Measurements from ENCODE around the gene PAX3.

The PAX3 gene

DNA sequence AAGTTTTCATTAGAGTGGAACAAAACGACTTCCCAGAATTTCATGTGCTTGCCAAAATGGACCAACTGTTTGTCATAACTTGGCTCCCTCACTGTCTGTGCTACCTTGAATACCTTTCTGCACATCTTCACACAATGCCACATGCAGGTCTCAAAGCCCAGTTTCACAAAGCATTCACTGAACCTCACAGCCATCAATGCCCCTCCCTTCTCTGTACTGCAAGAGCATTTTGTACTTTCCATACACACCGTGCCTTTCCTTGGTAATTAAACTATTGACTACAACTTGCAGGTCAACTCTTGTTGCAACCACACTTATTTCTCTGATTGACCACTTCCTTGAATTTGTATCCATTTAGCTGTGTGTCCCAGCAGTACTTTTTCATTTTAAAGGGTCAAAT, 50.5 kb downstream of the PAX3 start:
- H3K9ac ChIP-seq (ENCODE audit: low read depth, low read length), result no peak overlapping the region
- H3K9me3 ChIP-seq (ENCODE audit: control insufficient read depth, insufficient read depth, low read length), result no peaks in the 10 kb centered on the region
- H3K36me3 ChIP-seq (ENCODE audit: insufficient read depth, low read length), result no peaks in the 10 kb centered on the region
- no peaks in the 10 kb centered on the region for H3K4me1 ChIP-seq (ENCODE audit: insufficient read depth, low read length)

DNA sequence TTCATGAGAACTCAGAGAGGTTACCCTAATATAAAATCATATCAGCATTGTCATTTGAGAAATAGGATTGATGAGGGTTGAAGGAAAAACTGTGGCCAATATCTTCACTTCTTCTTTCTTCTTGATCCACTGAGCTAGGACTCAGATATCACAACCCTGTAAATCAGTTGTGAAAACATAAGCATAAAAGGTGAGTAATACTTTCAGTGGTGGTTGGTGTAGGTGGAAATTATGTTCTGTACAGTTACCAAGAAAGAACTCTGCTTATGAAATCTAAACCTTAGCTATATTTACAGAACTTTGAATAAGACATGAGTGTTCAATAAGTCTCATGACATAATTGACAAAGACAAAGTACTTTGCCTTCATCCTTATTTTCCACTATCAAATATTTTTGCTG, 56.3 kb downstream of the PAX3 start:
- no peak overlapping the region for H3K9ac ChIP-seq (ENCODE audit: low read depth, low read length)
- H3K4me1 ChIP-seq (ENCODE audit: insufficient read depth, low read length), result peaks cover 28% of the 10 kb centered on the region
- H3K9me3 ChIP-seq (ENCODE audit: control insufficient read depth, insufficient read depth, low read length), result no peaks in the 10 kb centered on the region
- H3K36me3 ChIP-seq (ENCODE audit: insufficient read depth, low read length), result no peaks in the 10 kb centered on the region

DNA sequence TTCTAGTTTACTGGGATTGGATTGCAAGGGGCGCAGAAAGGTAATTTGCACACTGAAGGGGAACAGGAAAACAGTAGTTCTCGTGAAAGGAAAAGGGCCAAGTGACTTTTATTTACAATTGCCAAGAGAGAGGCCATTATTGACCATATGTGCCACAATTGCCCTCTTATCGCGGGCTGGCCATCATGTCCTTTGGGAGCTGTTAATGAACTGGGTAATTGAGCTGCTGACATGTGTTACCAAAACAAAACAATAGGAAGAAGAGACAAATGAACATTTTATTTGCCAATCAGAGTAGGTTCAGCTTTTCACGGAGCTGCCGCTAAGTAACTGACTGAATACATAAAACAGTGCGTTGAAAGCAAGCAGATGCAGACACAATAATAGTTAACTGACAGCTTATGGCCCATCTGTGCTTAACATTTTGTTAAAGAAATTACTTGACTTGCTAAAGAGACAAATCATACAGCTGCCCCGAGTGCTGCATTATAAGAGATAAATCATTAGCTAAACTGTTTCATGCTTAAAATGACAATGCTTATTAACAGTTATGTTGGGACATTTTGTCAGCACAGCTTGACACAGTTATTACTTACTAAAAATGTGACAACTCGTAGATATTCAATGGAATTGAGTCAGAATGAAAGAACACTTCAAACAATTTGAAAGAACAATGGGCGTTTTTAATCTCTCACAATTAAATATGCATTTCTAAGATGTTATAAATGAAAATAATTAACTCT, 57.5 kb downstream of the PAX3 start:
- H3K9me3 ChIP-seq (ENCODE audit: control insufficient read depth, insufficient read depth, low read length), result no peaks in the 10 kb centered on the region
- no peaks in the 10 kb centered on the region for H3K36me3 ChIP-seq (ENCODE audit: insufficient read depth, low read length)
- H3K9ac ChIP-seq (ENCODE audit: low read depth, low read length), result no peak overlapping the region
- H3K4me1 ChIP-seq (ENCODE audit: insufficient read depth, low read length), result peaks cover 28% of the 10 kb centered on the region

DNA sequence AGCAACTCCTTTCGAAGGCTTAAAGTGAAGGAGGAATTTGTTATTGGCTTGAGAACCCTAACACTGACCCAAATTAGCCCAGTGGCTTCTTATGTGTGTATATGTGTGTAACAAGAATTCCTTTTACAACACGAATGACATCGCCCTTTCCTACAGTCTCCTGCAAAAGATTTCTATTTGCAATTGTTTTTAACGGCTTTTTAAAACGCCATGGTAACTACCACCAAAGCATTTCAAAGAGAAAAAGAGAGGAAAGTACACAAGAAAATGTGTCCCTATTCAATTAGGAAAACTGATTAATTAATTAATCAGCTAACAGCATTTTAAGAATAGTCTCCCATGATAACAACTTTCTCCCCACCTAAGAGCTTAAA, 58.1 kb downstream of the PAX3 start:
- Histone ChIP-seq H3K36me3 (ENCODE audit: insufficient read depth, low read length) (no peaks in the 10 kb centered on the region), H3K4me1 (ENCODE audit: insufficient read depth, low read length) (peaks cover 28% of the 10 kb centered on the region), H3K9ac (ENCODE audit: low read depth, low read length) (no peak overlapping the region), H3K9me3 (ENCODE audit: control insufficient read depth, insufficient read depth, low read length) (no peaks in the 10 kb centered on the region)

DNA sequence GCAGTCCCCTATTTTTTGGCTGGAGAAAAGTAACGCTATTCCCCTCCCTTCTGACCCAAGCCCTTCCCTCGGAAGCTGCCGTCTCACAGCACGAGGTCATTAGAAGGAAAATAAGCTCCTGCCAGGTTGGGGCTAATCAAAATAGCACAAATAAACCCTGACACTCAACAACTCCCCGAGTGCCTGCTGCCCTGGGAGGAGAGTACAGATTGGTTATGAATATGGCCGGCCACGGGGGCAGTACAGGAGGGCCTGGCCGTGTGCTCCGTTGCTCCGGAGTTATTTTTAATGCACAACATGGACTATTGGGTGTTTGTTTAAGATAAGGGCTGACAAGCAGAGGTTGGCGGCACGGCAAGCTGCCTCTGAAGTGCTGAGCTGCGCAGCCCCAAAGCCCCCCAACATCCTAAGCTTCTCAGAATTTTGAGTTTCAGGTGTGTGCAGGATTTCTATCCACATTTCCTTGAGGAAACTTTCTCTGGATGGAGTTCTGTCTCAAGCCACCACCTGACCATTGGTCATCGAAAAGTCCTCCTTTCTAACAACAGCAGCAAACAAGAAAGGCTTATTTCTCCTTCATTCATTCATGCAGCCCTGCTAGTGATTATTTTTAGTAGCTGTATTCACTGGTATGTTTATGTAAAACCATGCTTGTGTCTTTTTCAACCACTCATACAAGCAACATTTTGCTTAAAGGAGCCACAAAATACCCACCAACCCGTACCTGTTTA, 58.7 kb downstream of the PAX3 start:
- H3K36me3 ChIP-seq (ENCODE audit: insufficient read depth, low read length), result no peaks in the 10 kb centered on the region
- peaks cover 28% of the 10 kb centered on the region for H3K4me1 ChIP-seq (ENCODE audit: insufficient read depth, low read length)
- H3K9me3 ChIP-seq (ENCODE audit: control insufficient read depth, insufficient read depth, low read length), result no peaks in the 10 kb centered on the region
- peak overlapping the region; percentile 9; the same call in 1 of the 2 replicates for H3K9ac ChIP-seq (ENCODE audit: low read depth, low read length)

DNA sequence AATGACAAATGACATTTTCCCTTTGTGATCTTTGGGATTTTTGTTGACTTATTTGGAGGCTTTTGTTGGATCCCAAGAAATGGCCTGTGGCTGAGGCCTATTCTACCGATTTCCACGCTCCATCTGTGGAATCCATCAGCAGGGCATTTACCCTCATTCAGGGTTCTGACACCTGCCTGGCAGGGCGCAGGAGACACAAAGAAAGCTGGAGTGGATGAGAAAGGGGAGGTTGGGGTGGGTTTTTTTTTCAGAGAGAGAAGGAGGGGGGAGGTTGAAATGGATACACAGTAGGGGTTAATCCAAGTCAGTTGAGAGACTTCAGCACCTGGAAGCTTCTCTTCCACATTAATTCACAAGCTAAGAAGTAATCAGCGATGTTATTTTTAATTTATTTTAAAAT, 59.7 kb downstream of the PAX3 start:
- Histone ChIP-seq H3K4me1 (ENCODE audit: insufficient read depth, low read length) (peaks cover 28% of the 10 kb centered on the region), H3K9me3 (ENCODE audit: control insufficient read depth, insufficient read depth, low read length) (no peaks in the 10 kb centered on the region), H3K9ac (ENCODE audit: low read depth, low read length) (no peak overlapping the region), H3K36me3 (ENCODE audit: insufficient read depth, low read length) (no peaks in the 10 kb centered on the region)

DNA sequence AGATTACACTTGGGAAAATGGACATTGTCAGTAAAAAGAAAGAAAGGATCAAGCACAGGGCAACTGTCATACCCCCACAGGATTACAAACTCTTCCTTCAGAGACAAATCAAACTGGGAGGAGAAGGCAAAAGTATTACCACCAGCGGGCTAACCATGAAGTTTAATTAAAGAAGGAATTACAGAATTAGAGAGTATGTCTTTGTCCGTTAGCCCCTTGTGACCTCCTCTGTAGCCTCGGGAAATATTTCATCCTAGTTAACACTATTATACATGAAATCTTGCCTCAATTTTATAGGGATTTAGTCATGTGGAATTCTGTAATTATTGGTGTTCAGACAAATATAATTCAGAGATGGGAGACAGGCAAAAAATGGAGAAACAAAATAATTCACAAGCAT, 60.7 kb downstream of the PAX3 start:
- Histone ChIP-seq H3K4me1 (ENCODE audit: insufficient read depth, low read length) (peaks cover 28% of the 10 kb centered on the region), H3K9ac (ENCODE audit: low read depth, low read length) (no peak overlapping the region), H3K36me3 (ENCODE audit: insufficient read depth, low read length) (no peaks in the 10 kb centered on the region), H3K9me3 (ENCODE audit: control insufficient read depth, insufficient read depth, low read length) (no peaks in the 10 kb centered on the region)

DNA sequence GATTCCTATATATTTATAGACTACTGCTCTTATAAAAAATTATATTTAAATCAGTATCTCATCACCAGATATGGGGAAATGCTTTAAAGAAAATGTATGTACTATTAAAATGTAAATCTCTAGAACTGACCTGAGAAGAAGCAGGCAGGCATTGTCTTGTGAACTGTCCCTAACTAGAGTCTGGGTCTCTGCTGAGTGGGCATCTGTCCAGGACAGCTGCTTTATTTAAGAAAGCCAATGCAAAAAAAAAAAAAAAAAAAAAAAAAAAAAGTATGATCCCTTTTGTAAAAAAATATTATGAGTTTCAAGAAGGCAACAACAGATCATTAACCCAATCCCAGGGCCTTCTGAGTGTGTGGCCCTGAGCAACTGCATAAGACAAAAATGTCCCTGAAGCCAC, 66.0 kb downstream of the PAX3 start:
- Histone ChIP-seq H3K36me3 (ENCODE audit: insufficient read depth, low read length) (no peaks in the 10 kb centered on the region), H3K9ac (ENCODE audit: low read depth, low read length) (no peak overlapping the region), H3K4me1 (ENCODE audit: insufficient read depth, low read length) (no peaks in the 10 kb centered on the region), H3K9me3 (ENCODE audit: control insufficient read depth, insufficient read depth, low read length) (no peaks in the 10 kb centered on the region)

DNA sequence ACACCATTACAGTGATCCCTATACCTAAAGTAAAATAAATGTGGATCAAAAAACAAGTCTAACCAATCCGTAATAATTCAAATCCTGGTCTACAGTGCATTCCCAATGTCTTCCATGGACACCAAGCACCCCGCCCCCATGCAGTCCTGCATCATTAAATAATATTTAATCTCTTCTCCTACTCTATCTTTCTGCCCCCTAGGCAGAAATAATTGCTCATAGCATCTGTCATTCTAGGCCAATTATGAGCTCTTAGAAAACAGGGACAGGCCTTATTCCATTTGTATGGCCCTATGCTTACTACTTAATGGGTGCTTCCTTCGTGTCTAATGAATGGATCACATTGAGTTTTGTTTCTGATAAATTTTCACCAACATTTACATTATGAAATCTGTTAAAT, 66.4 kb downstream of the PAX3 start:
- Histone ChIP-seq H3K9ac (ENCODE audit: low read depth, low read length) (no peak overlapping the region), H3K9me3 (ENCODE audit: control insufficient read depth, insufficient read depth, low read length) (no peaks in the 10 kb centered on the region), H3K36me3 (ENCODE audit: insufficient read depth, low read length) (no peaks in the 10 kb centered on the region), H3K4me1 (ENCODE audit: insufficient read depth, low read length) (no peaks in the 10 kb centered on the region)

DNA sequence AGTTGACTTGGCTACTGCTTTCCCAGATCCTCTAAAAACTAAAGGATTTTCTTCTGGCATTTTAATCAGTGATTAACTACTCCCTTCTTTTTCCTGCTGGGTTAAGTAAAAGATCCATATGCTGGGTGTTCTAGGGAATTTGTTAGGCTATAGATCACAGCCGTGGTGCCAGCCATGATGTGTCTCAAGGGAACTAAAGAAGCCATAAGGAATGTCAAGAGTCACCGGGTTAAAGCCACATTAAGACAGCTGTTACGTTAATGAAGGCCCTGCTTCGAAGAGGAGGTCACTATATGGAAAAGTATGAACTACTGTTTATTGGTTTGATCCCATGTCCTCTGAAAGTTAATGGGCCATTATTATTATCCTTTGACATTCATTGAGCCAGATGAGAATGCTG, 70.7 kb downstream of the PAX3 start:
- Histone ChIP-seq H3K4me1 (ENCODE audit: insufficient read depth, low read length) (no peaks in the 10 kb centered on the region), H3K9ac (ENCODE audit: low read depth, low read length) (no peak overlapping the region), H3K9me3 (ENCODE audit: control insufficient read depth, insufficient read depth, low read length) (no peaks in the 10 kb centered on the region), H3K36me3 (ENCODE audit: insufficient read depth, low read length) (no peaks in the 10 kb centered on the region)

DNA sequence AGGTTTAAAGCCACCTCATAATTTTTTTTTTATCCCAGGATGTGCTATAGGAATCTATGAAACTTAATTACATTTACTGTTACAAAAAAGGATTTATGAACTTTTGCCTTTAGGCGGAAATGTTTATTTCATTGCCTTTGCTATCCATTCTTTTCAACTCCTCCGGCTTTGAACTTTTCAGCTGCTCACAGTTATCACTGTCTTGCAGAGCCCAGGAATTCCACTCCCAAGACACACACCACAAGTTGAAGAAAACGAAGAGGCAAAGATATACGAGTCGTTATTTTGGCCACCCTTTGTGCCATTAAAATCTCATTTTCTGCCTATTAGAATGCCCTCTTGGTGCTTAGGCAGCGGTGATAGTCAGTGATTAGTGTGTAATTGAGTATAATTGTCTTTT, 80.0 kb downstream of the PAX3 start:
- no peaks in the 10 kb centered on the region for H3K36me3 ChIP-seq (ENCODE audit: insufficient read depth, low read length)
- H3K4me1 ChIP-seq (ENCODE audit: insufficient read depth, low read length), result no peaks in the 10 kb centered on the region
- H3K9ac ChIP-seq (ENCODE audit: low read depth, low read length), result no peak overlapping the region
- no peaks in the 10 kb centered on the region for H3K9me3 ChIP-seq (ENCODE audit: control insufficient read depth, insufficient read depth, low read length)

DNA sequence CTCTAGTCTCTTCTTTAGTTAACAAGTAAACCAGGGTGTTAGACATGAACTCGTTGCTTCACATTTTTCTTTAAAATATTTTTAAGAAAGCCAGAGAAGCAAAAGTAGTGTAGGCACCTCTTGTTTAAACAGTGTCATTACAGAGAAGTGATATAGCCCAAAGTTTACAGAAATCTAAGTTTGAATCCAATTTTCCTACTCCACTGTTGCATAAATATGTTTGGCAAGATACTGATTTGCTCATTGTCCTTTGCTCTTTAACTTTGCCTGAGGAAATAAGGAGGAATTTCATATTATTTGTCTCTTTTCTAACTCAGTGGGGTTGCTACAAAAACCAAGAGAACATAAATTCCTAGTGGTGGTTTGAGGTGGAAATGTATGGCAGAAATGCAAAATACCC, 81.1 kb downstream of the PAX3 start:
- no peak overlapping the region for H3K9ac ChIP-seq (ENCODE audit: low read depth, low read length)
- no peaks in the 10 kb centered on the region for H3K9me3 ChIP-seq (ENCODE audit: control insufficient read depth, insufficient read depth, low read length)
- no peaks in the 10 kb centered on the region for H3K4me1 ChIP-seq (ENCODE audit: insufficient read depth, low read length)
- H3K36me3 ChIP-seq (ENCODE audit: insufficient read depth, low read length), result no peaks in the 10 kb centered on the region

DNA sequence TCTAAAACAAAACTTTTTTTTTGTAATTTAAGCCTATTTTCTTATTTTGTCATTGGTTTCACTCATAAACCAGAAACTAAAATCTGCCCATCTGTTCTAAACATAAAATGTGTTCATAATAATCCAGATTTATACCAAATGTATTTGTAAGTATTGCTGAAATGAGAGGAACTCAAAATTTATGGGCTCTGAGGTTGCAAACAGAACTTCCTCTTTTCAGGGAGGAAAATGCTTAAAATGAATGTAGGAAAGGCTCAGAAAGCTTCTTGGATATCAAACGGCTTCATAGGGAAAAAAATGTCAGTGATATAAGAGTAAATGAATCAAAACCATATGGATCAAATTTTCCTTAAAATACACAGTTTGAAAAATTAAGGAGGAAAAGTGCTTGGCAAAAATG, 83.9 kb downstream of the PAX3 start:
- Histone ChIP-seq H3K9ac (ENCODE audit: low read depth, low read length) (no peak overlapping the region), H3K4me1 (ENCODE audit: insufficient read depth, low read length) (no peaks in the 10 kb centered on the region), H3K36me3 (ENCODE audit: insufficient read depth, low read length) (no peaks in the 10 kb centered on the region), H3K9me3 (ENCODE audit: control insufficient read depth, insufficient read depth, low read length) (no peaks in the 10 kb centered on the region)

DNA sequence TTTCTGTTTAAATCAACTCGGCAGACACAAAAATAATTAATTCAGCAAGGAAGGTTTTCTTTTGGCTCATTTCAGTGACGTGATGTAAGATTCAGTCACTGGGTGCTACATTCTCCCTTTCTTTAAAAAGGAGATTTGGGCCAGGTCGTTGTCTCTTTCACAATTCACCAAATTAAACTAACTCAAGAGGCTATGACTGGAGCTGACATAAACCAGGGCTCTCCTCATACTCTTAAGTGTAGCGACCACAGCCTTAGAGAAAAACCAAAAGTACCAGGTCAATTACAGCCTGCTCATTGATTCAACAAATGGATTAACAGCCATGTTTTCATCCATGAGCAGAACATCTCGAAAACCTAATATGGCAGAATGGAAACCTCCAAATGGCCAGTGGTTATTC, 85.7 kb downstream of the PAX3 start:
- Histone ChIP-seq H3K4me1 (ENCODE audit: insufficient read depth, low read length) (peaks cover 10% of the 10 kb centered on the region; the same call in 1 of the 2 replicates), H3K9me3 (ENCODE audit: control insufficient read depth, insufficient read depth, low read length) (no peaks in the 10 kb centered on the region), H3K36me3 (ENCODE audit: insufficient read depth, low read length) (no peaks in the 10 kb centered on the region), H3K9ac (ENCODE audit: low read depth, low read length) (no peak overlapping the region)

DNA sequence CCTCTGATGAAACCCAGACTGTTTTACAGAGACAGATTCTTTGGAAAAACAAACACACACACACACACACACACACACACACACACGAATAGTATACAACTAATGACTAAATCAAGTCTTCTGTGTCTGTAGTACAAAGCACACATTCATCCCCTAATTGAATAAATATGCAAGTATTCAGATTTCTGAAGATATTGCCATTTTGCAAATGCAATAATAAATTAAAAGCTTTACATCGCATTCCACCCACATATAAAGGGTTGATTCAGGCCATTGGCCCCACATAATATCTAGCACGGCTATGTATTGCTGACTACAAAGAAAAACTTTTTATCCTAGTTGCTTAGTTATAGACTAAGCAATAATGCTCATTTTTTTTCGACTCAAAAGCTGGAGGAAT, 86.2 kb downstream of the PAX3 start:
- no peaks in the 10 kb centered on the region for H3K36me3 ChIP-seq (ENCODE audit: insufficient read depth, low read length)
- no peaks in the 10 kb centered on the region for H3K9me3 ChIP-seq (ENCODE audit: control insufficient read depth, insufficient read depth, low read length)
- peaks cover 10% of the 10 kb centered on the region; the same call in 1 of the 2 replicates for H3K4me1 ChIP-seq (ENCODE audit: insufficient read depth, low read length)
- H3K9ac ChIP-seq (ENCODE audit: low read depth, low read length), result no peak overlapping the region

All from ES-I3 (cell line).